B cell (primary cell): ENCODE data around the gene LRTM2. TPM values are rescaled to one million over a fixed set of nuclear protein-coding genes. Genes with fewer than 3 reads are reported as not detected.
"Not testable (repeated sequence)": the region's sequence is repeated elsewhere in the genome, so short reads cannot be mapped to it uniquely, and the experiment has no call there.

Experiments used
- ATAC-seq: fragments of 200-7000 bp; cut with Tn5 transposase; one replicate; pipeline ENCODE4 v1.10.0; 2021; ENCODE audit warnings: low read depth, mild to moderate bottlenecking, moderate number of reproducible peaks, moderate library complexity
- CTCF ChIA-PET: fragments of 350-600 bp; sonication (Branson Sonifier 250); formaldehyde crosslinking; loops from one replicate; lab custom pipeline; 2021; ENCODE audit warnings: antibody characterized with exemption, inconsistent platforms; lab: Charles Lee
- POLR2A ChIA-PET: fragments of 350-600 bp; sonication (Branson Sonifier 250); formaldehyde crosslinking; loops from one replicate; lab custom pipeline; 2021; ENCODE audit warnings: antibody characterized with exemption; lab: Charles Lee
- DNase-seq: peaks from one replicate; pipeline ENCODE4 v3.0.0; 2013
- H2AFZ ChIP-seq: 2 replicates; pipeline ENCODE4 v1.6.1; 2012; ENCODE audit warnings: mild to moderate bottlenecking, low read depth, low read length; ENCODE audit not compliant: insufficient read depth, poor library complexity, severe bottlenecking
- H3K27ac ChIP-seq, 2 donors: 1 replicate in 1 of 2; 2 replicates in 1 of 2; pipeline ENCODE4 v1.5.1; 2012 to 2013; ENCODE audit warnings: low read length in 2 of 2, mild to moderate bottlenecking in 2 of 2, moderate library complexity in 1 of 2
- H3K27me3 ChIP-seq, 4 experiments: fragments of 200-600 bp in 1 of 4; sonication (generic) in 1 of 4; replicated peaks in 1 of 4; 1 replicate in 2 of 4; 2 replicates in 2 of 4; pipeline versions ENCODE4 v1.6.1 to v1.7.0; 2013 to 2016; ENCODE audit warnings: low read length in 3 of 4, mild to moderate bottlenecking in 2 of 4, mixed read lengths in 1 of 4, moderate library complexity in 1 of 4; ENCODE audit not compliant: insufficient read depth in 4 of 4, control insufficient read depth in 3 of 4; ENCODE audit errors: control extremely low read depth in 1 of 4
- H3K36me3 ChIP-seq, 2 experiments: replicated peaks in 1 of 2; 1 replicate in 1 of 2; 2 replicates in 1 of 2; pipeline versions ENCODE4 v1.6.1 to v1.7.1; 2013; ENCODE audit warnings: low read length in 1 of 2; ENCODE audit not compliant: insufficient read depth in 2 of 2, control insufficient read depth in 1 of 2; ENCODE audit errors: control extremely low read depth in 1 of 2, extremely low read depth in 1 of 2
- H3K4me1 ChIP-seq, 2 donors: fragments of 200-600 bp in 1 of 2; sonication (generic) in 1 of 2; 1 replicate in 1 of 2; 2 replicates in 1 of 2; pipeline versions ENCODE4 v1.5.1 to v1.6.1; 2013 to 2017; ENCODE audit warnings: low read length in 2 of 2; ENCODE audit not compliant: control insufficient read depth in 2 of 2, insufficient read depth in 2 of 2
- H3K4me2 ChIP-seq: replicated peaks from 2 replicates; pipeline ENCODE3; 2012; ENCODE audit warnings: mild to moderate bottlenecking, low read depth, low read length; ENCODE audit not compliant: poor library complexity, severe bottlenecking
- H3K4me3 ChIP-seq, 5 experiments: fragments of 200-600 bp in 1 of 5; sonication (generic) in 1 of 5; 1 replicate in 3 of 5; 2 replicates in 2 of 5; pipeline versions ENCODE4 v1.5.1 to v1.7.0; 2011 to 2016; ENCODE audit warnings: low read length in 4 of 5, mild to moderate bottlenecking in 4 of 5, low read depth in 2 of 5, control low read depth in 1 of 5, moderate library complexity in 1 of 5; ENCODE audit not compliant: insufficient read depth in 1 of 5; ENCODE audit errors: control extremely low read depth in 1 of 5, extremely low read depth in 1 of 5
- H3K79me2 ChIP-seq: fragments of 200-600 bp; sonication (generic); one replicate; pipeline ENCODE4 v1.6.0; 2016; ENCODE audit warnings: low read length; ENCODE audit not compliant: control insufficient read depth, insufficient read depth
- H3K9ac ChIP-seq: fragments of 200-600 bp; sonication (generic); 2 replicates; pipeline ENCODE4 v1.6.1; 2017; ENCODE audit warnings: mild to moderate bottlenecking, low read length, moderate library complexity
- H3K9me3 ChIP-seq, 3 donors: one replicate each; pipeline versions ENCODE4 v1.6.1 to v1.7.1; 2013; ENCODE audit warnings: low read length in 2 of 3; ENCODE audit not compliant: control insufficient read depth in 2 of 3, insufficient read depth in 1 of 3; ENCODE audit errors: control extremely low read depth in 1 of 3
- H4K20me1 ChIP-seq: 2 replicates; pipeline ENCODE4 v1.6.0; 2012; ENCODE audit warnings: mild to moderate bottlenecking, low read length; ENCODE audit not compliant: insufficient read depth, control insufficient read depth, poor library complexity, severe bottlenecking
- H3K27ac Mint-ChIP-seq: one replicate; pipeline ENCODE4 v1.8.0; 2021; ENCODE audit warnings: mixed read lengths
- H3K27me3 Mint-ChIP-seq: one replicate; pipeline ENCODE4 v1.8.0; 2021; ENCODE audit warnings: mixed read lengths
- H3K4me1 Mint-ChIP-seq: one replicate; pipeline ENCODE4 v1.8.0; 2021; ENCODE audit warnings: mixed read lengths
- H3K4me3 Mint-ChIP-seq: one replicate; pipeline ENCODE4 v1.8.0; 2021; ENCODE audit warnings: mixed read lengths
- H3K9me3 Mint-ChIP-seq: one replicate; pipeline ENCODE4 v1.8.0; 2022; ENCODE audit warnings: mixed read lengths; ENCODE audit not compliant: insufficient read depth
- EZH2 ChIP-seq: IDR thresholded peaks from 2 replicates; pipeline ENCODE4 v1.6.1; 2012; ENCODE audit warnings: borderline replicate concordance, low read depth, mild to moderate bottlenecking, moderate library complexity, low read length; ENCODE audit not compliant: insufficient read depth, poor library complexity, severe bottlenecking
- WGBS: methylation state at CpG from one replicate; pipeline ENCODE4 v1.1.5; 2013; ENCODE audit warnings: missing lambda C conversion rate; ENCODE audit not compliant: insufficient coverage; 5-methylcytosine and 5-hydroxymethylcytosine counted together
- intact Hi-C: fragments of 100-400 bp; cut with micrococcal nuclease; formaldehyde crosslinking; loops from one replicate; pipeline ENCODE4 v1.10.0; 2022
- polyA plus RNA-seq: library from polyadenylated mRNA; depleted of rRNA; stranded (reverse); fragments of >200 nt; gene quantifications from 2 replicates; pipeline ENCODE4 v1.2.3, GENCODE V29; 2012
- total RNA-seq, 2 donors: library from RNA; stranded (reverse); fragments of 120-200 nt in 1 of 2; gene quantifications; 1 replicate in 1 of 2; 2 replicates in 1 of 2; pipeline versions ENCODE4 v1.2.3 to v1.2.4, GENCODE V29; 2013 to 2022
- TF ChIP-seq, protein P1 (sequence below): fragments of 200-600 bp; IDR thresholded peaks from one replicate; pipeline ENCODE4 v1.8.0; 2022; ENCODE audit warnings: antibody characterized with exemption, mild to moderate bottlenecking

LRTM2 gene
- total and polyA plus RNA-seq, 2 donors (not counting 1 experiment from before 2014, with no cell fraction given), result not detected

DNA sequence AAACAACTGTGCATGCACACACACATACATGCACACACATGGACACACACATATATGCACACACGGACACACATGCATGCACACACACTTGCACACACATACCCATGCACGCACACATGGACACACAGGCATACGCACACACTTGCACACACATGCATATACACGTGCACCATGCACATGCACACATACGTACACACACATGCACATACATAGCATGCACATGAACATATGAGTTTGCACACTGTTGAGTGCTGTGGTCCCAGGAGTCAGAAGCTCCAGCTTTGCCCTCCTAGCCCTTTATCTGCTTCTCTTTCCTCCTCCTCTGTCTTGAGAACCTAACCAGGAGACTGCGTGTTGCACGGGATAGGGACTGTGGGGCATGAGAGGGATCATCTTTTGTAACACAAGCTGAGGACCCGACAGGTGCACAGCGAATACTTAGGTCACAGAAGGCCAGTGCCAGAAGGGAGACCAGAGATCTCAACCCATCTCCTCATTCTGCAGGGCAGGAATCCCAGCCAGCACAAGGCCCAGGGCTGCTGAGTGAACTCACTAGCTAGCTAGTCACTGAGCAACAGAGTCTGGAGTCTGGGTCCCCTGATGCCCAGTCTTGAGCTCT is 3.5 kb upstream of the LRTM2 start:
- 90% methylated on average over 7 of the region's 9 CpGs for WGBS
- Mint-ChIP-seq H3K4me1 (peaks cover 3% of the 10 kb centered on the region), H3K9me3 (no peaks in the 10 kb centered on the region), H3K4me3 (no peak overlapping the region), H3K27ac (no peak overlapping the region), H3K27me3 (peaks cover 40% of the 10 kb centered on the region)
- Histone ChIP-seq H3K9me3 (no peaks in the 10 kb centered on the region), H4K20me1 (no peaks in the 10 kb centered on the region), H2AFZ (no peak overlapping the region), H3K9ac (no peak overlapping the region), H3K4me3 (no peak overlapping the region), H3K27ac (no peak overlapping the region), H3K27me3 (peaks cover 0 to 27% (median 4%) of the 10 kb centered on the region in 4 experiments), H3K36me3 (no peaks in the 10 kb centered on the region), H3K4me1 (no peaks in the 10 kb centered on the region), H3K79me2 (no peaks in the 10 kb centered on the region), H3K4me2 (no peak overlapping the region)
- DNase-seq (no peak), ATAC-seq (no peak)
- CTCF ChIA-PET, result interaction anchor here (1.1 kb wide), 1 partner anchor 123 kb away, joined by 4 read pairs; no protein-coding TSS in a partner anchor
- POLR2A ChIA-PET, result interaction anchor here (0.5 kb wide), 1 partner anchor 184 kb away, joined by 6 read pairs; no protein-coding TSS in a partner anchor
- TF ChIP-seq EZH2, result no peak
- TF ChIP-seq, protein P1, sequence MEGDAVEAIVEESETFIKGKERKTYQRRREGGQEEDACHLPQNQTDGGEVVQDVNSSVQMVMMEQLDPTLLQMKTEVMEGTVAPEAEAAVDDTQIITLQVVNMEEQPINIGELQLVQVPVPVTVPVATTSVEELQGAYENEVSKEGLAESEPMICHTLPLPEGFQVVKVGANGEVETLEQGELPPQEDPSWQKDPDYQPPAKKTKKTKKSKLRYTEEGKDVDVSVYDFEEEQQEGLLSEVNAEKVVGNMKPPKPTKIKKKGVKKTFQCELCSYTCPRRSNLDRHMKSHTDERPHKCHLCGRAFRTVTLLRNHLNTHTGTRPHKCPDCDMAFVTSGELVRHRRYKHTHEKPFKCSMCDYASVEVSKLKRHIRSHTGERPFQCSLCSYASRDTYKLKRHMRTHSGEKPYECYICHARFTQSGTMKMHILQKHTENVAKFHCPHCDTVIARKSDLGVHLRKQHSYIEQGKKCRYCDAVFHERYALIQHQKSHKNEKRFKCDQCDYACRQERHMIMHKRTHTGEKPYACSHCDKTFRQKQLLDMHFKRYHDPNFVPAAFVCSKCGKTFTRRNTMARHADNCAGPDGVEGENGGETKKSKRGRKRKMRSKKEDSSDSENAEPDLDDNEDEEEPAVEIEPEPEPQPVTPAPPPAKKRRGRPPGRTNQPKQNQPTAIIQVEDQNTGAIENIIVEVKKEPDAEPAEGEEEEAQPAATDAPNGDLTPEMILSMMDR, result no peak
- intact Hi-C loops, result no loop called here

DNA sequence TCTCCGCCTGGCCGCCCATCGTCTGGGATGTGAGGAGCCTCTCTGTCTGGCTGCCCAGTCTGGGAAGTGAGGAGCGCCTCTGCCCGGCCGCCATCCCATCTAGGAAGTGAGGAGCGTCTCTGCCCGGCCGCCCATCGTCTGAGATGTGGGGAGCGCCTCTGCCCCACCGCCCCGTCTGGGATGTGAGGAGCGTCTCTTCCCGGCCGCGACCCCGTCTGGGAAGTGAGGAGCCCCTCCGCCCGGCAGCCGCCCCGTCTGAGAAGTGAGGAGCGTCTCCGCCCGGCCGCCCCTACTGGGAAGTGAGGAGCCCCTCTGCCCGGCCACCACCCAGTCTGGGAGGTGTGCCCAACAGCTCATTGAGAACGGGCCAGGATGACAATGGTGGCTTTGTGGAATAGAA is 2.4 kb upstream of the LRTM2 start:
- H3K27me3 Mint-ChIP-seq, result peaks cover 42% of the 10 kb centered on the region

More for the DNA sequence above, 2.4 kb upstream of the LRTM2 start:
- H3K36me3 ChIP-seq, intact Hi-C loops, POLR2A ChIA-PET, H3K9me3 Mint-ChIP-seq, CTCF ChIA-PET, H3K27ac ChIP-seq, H3K79me2 ChIP-seq, H3K4me1 ChIP-seq, H4K20me1 ChIP-seq, H3K9ac ChIP-seq, H3K4me2 ChIP-seq, H3K4me3 Mint-ChIP-seq, H3K9me3 ChIP-seq, ATAC-seq, DNase-seq, H3K27ac Mint-ChIP-seq, H3K4me3 ChIP-seq, H3K4me1 Mint-ChIP-seq, H2AFZ ChIP-seq: not testable (repeated sequence)
- WGBS, result 95% methylated on average over 18 of the region's 28 CpGs
- peaks cover 0 to 36% (median 6%) of the 10 kb centered on the region in 4 experiments for H3K27me3 ChIP-seq
